Neural cell (in vitro differentiated cells): ENCODE results near the gene TXNRD1.

Experiments used
- EP300 ChIP-seq: fragments of 450-650 bp; conservative IDR thresholded peaks from 2 replicates; pipeline ENCODE4 v1.6.1; 2014; ENCODE audit warnings: antibody characterized with exemption, mild to moderate bottlenecking, moderate library complexity; ENCODE audit not compliant: poor library complexity, severe bottlenecking
- EZH2 ChIP-seq: fragments of 200-600, 300-800 bp; shearing (Covaris generic), sonication (generic); IDR thresholded peaks from 2 replicates; pipeline ENCODE4 v1.6.1; 2014; ENCODE audit warnings: antibody characterized with exemption, low read length, borderline replicate concordance, mild to moderate bottlenecking; ENCODE audit not compliant: insufficient read depth, poor library complexity, severe bottlenecking
- MXI1 ChIP-seq: fragments of 450-650 bp; conservative IDR thresholded peaks from 2 replicates; pipeline ENCODE4 v1.6.1; 2014; ENCODE audit warnings: antibody characterized with exemption, mild to moderate bottlenecking; ENCODE audit not compliant: poor library complexity, severe bottlenecking
- POLR2AphosphoS5 ChIP-seq: IDR thresholded peaks from 2 replicates; pipeline ENCODE4 v1.6.1; 2012
- RAD21 ChIP-seq: fragments of 450-650 bp; conservative IDR thresholded peaks from 2 replicates; pipeline ENCODE4 v1.6.1; 2014; ENCODE audit warnings: antibody characterized with exemption, mild to moderate bottlenecking, moderate library complexity
- SMC3 ChIP-seq: fragments of 450-650 bp; conservative IDR thresholded peaks from 2 replicates; pipeline ENCODE4 v1.6.1; 2014; ENCODE audit warnings: antibody characterized with exemption, mild to moderate bottlenecking, moderate library complexity; ENCODE audit not compliant: poor library complexity
- TAF1 ChIP-seq: IDR thresholded peaks from 2 replicates; pipeline ENCODE4 v1.6.1; 2012; ENCODE audit warnings: low read depth
- TF ChIP-seq, protein P1 (sequence below): IDR thresholded peaks from 2 replicates; pipeline ENCODE4 v1.6.1; 2012; ENCODE audit warnings: borderline replicate concordance
- TF ChIP-seq, protein P2 (sequence below): fragments of 450-650 bp; IDR thresholded peaks from 2 replicates; pipeline ENCODE4 v1.5.1; 2014; ENCODE audit warnings: antibody characterized with exemption, mild to moderate bottlenecking, moderate library complexity; ENCODE audit not compliant: poor library complexity, severe bottlenecking

DNA sequence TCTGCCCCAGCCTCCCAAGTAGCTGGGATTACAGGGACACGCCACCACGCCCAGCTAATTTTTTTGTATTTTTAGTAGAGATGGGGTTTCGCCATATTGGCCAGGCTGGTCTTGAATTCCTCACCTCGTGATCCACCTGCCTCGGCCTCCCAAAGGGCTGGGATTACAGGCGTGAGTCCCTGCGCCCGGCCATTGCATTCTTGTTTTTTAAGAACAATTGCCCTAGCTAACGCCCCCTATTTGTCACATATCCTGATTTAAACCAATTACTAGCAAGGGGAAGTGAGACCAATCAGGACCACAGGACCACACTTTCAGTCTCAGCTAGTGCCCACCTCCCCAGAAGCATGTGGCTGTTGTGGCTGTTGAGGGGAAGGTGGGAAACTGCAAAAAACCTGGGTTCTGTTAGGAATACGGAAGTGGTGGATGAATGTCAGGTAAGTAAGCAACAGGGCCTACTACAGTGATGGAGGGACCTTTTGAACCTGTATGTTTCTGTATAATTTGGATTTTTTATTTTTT is 39.8 kb upstream of the TXNRD1 start:
- TF ChIP-seq, protein P1, sequence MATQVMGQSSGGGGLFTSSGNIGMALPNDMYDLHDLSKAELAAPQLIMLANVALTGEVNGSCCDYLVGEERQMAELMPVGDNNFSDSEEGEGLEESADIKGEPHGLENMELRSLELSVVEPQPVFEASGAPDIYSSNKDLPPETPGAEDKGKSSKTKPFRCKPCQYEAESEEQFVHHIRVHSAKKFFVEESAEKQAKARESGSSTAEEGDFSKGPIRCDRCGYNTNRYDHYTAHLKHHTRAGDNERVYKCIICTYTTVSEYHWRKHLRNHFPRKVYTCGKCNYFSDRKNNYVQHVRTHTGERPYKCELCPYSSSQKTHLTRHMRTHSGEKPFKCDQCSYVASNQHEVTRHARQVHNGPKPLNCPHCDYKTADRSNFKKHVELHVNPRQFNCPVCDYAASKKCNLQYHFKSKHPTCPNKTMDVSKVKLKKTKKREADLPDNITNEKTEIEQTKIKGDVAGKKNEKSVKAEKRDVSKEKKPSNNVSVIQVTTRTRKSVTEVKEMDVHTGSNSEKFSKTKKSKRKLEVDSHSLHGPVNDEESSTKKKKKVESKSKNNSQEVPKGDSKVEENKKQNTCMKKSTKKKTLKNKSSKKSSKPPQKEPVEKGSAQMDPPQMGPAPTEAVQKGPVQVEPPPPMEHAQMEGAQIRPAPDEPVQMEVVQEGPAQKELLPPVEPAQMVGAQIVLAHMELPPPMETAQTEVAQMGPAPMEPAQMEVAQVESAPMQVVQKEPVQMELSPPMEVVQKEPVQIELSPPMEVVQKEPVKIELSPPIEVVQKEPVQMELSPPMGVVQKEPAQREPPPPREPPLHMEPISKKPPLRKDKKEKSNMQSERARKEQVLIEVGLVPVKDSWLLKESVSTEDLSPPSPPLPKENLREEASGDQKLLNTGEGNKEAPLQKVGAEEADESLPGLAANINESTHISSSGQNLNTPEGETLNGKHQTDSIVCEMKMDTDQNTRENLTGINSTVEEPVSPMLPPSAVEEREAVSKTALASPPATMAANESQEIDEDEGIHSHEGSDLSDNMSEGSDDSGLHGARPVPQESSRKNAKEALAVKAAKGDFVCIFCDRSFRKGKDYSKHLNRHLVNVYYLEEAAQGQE, result no peak
- TF ChIP-seq, protein P2, sequence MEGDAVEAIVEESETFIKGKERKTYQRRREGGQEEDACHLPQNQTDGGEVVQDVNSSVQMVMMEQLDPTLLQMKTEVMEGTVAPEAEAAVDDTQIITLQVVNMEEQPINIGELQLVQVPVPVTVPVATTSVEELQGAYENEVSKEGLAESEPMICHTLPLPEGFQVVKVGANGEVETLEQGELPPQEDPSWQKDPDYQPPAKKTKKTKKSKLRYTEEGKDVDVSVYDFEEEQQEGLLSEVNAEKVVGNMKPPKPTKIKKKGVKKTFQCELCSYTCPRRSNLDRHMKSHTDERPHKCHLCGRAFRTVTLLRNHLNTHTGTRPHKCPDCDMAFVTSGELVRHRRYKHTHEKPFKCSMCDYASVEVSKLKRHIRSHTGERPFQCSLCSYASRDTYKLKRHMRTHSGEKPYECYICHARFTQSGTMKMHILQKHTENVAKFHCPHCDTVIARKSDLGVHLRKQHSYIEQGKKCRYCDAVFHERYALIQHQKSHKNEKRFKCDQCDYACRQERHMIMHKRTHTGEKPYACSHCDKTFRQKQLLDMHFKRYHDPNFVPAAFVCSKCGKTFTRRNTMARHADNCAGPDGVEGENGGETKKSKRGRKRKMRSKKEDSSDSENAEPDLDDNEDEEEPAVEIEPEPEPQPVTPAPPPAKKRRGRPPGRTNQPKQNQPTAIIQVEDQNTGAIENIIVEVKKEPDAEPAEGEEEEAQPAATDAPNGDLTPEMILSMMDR, result no peak
- TF ChIP-seq MXI1 (no peak), SMC3 (no peak), RAD21 (no peak), EZH2 (no peak), POLR2AphosphoS5 (no peak), EP300 (no peak), TAF1 (no peak)
